22Rv1 (cell line): Measurements from ENCODE around the gene KRTAP10-5.
"Not testable (repeated sequence)": the region's sequence is repeated elsewhere in the genome, so short reads cannot be mapped to it uniquely, and the experiment has no call there.

Source experiments
- H3K27ac ChIP-seq: fragments of 450-650 bp; 2 replicates; pipeline ENCODE4 v1.5.1; 2017
- ZFX ChIP-seq: fragments of 450-650 bp; IDR thresholded peaks from 2 replicates; pipeline ENCODE4 v1.6.1; 2017; ENCODE audit warnings: antibody characterized with exemption, borderline replicate concordance
- TF ChIP-seq, protein P1 (sequence below): fragments of 450-650 bp; IDR thresholded peaks from 2 replicates; pipeline ENCODE4 v1.5.1; 2017; ENCODE audit warnings: mild to moderate bottlenecking

KRTAP10-5 gene, protein sequence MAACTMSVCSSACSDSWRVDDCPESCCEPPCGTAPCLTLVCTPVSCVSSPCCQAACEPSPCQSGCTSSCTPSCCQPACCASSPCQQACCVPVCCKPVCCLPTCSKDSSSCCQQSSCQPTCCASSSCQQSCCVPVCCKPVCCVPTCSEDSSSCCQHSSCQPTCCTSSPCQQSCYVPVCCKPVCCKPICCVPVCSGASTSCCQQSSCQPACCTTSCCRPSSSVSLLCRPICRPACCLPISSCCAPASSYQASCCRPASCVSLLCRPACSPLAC

DNA sequence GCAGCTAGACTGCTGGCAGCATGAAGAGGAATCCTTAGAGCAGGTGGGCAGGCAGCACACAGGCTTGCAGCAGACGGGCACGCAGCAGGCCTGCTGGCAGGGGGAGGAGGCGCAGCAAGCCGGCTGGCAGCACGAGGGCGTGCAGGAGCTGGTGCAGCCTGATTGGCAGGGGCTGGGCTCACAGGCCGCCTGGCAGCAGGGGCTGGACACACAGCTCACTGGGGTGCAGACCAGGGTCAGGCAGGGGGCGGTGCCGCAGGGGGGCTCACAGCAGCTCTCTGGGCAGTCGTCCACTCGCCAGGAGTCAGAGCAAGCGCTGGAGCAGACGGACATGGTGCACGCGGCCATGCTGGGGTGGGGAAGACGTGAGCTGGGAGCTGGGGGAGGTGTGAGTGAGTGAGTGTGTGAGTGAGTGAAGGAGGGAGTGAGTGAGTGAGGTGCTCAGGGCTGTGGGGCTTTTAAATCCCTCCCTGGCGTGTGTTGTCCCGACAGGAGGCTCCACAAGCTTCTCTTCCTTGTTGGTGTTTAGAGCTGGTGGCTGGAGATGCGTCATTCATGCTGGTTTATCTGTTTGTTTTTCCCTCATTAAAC, at the start of gene KRTAP10-5:
KRTAP10-5 (minus strand) TSS at position 374 of the 591 bp plus-strand sequence; CDS start at position 348, 26 bp downstream.
- peak within 1 kb of the TSS; percentile 47 for H3K27ac ChIP-seq
- TF ChIP-seq, protein P1, sequence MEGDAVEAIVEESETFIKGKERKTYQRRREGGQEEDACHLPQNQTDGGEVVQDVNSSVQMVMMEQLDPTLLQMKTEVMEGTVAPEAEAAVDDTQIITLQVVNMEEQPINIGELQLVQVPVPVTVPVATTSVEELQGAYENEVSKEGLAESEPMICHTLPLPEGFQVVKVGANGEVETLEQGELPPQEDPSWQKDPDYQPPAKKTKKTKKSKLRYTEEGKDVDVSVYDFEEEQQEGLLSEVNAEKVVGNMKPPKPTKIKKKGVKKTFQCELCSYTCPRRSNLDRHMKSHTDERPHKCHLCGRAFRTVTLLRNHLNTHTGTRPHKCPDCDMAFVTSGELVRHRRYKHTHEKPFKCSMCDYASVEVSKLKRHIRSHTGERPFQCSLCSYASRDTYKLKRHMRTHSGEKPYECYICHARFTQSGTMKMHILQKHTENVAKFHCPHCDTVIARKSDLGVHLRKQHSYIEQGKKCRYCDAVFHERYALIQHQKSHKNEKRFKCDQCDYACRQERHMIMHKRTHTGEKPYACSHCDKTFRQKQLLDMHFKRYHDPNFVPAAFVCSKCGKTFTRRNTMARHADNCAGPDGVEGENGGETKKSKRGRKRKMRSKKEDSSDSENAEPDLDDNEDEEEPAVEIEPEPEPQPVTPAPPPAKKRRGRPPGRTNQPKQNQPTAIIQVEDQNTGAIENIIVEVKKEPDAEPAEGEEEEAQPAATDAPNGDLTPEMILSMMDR = peak; percentile 41

DNA sequence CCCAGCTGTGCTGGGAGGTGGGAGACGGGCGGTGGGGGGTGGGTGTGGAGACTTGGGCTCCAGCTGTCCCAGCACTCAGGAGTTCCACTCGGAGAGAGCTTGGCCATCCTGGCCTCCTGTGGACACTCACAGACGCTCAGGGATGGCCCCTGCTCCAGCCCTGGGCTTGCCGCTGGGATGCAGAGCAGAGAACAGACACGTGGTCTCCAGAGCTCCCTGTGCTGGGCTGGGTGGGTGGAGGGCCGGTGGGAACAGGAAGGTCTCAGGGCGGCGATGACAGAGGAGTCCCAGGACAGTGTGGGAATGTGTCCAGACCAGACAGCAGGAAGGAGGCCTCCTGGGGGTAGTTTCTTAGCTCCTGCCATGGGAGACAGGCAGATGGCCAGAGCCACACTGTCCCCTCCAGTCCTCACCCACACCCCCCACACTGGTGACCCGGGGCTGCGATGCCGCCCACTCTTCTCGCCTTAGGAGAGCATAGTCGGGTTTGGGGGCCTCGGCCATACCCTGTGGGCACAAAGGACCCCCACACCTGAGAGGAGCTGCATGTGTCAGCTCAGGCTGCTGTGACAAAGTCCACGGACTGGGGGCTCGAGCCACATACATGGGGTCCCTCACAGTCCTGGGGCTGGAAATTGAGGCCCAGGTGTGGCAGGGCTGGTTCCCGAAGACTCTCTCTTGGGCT, 48.4 kb upstream of the KRTAP10-5 start:
- no peak for TF ChIP-seq ZFX
- H3K27ac ChIP-seq = no peak overlapping the region

DNA sequence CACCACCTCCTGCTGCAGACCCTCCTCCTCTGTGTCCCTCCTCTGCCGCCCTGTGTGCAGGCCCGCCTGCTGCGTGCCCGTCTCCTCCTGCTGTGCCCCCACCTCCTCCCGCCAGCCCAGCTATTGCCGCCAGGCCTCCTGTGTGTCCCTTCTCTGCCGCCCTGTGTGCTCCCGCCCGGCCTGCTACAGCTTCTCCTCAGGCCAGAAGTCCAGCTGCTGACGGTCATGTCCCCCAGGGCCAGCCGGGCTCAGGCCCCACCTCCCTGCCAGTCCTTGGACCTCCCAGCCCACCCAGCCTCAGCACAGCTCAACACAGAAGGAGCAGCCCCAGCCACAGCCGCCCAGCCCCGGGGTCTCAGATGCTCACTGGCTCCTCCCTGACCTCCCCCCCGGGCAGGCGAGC, 47.4 kb upstream of the KRTAP10-5 start:
- H3K27ac ChIP-seq = not testable (repeated sequence)

DNA sequence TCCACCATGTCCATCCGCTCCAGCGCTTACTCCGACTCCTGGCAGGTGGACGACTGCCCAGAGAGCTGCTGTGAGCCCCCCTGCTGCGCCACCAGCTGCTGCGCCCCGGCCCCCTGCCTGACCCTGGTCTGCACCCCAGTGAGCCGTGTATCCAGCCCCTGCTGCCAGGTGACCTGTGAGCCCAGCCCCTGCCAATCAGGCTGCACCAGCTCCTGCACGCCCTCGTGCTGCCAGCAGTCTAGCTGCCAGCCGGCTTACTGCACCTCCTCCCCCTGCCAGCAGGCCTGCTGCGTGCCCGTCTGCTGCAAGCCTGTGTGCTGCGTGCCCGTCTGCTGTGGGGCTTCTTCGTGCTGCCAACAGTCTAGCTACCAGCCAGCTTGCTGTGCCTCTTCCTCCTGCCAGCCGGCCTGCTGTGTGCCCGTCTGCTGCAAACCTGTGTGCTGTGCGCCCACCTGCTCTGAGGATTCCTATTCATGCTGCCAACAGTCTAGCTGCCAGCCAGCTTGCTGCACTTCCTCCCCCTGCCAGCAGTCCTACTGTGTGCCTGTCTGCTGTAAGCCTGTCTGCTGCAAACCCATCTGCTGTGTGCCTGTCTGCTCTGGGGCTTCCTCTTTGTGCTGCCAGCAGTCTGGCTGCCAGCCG, 46.9 kb upstream of the KRTAP10-5 start:
- H3K27ac ChIP-seq = not testable (repeated sequence)

DNA sequence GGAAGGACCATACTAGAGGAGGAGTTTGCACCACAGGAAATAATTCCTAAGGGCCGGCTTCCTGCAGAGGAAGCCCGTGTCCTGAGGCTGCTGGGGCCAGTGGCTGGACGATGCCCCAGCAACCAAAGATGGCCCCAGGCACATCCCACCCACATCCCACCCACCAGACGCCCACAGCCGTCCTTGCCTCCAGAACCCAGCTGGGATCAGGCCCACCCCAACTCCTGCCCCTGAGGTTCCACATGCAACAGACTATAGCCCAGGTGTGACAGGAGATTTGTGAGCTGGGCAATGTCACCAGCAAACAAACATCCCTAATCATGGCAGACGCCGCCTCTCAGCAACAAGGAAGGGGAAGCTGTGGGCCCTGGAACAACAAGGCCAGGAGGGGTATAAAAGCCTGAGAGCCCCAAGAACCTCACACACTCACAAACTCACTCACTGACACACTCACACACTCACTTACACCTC, 46.3 kb upstream of the KRTAP10-5 start, which contains the start of gene KRTAP10-9:
KRTAP10-9 (plus strand) TSS at position 421 of the 471 bp plus-strand sequence. CDS start 79 bp downstream, outside the sequence.
- TF ChIP-seq, protein P1 = no peak
- no peak for TF ChIP-seq ZFX
- no peak within 1 kb of the TSS for H3K27ac ChIP-seq

DNA sequence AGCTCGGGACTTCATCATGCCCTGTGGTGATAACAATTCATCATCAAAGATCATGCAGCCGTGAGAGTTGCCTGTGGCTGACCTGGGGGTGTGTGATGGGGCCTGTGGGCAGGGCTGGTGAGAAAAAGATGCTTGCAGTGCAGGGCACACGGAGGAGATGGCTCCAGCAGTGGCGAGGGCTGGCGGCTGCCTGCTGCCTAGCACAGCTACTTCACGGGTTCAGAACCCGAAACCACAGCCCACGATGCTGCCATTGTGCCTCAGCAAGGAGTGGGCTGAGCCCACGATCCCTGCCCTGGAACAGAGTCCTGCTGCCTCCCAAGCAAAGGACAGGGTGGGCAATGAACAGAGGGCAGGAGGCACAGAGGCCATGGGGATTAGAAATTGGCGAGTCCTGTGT, 45.9 kb upstream of the KRTAP10-5 start:
- TF ChIP-seq ZFX = no peak
- TF ChIP-seq, protein P1 = no peak
- no peak overlapping the region for H3K27ac ChIP-seq

DNA sequence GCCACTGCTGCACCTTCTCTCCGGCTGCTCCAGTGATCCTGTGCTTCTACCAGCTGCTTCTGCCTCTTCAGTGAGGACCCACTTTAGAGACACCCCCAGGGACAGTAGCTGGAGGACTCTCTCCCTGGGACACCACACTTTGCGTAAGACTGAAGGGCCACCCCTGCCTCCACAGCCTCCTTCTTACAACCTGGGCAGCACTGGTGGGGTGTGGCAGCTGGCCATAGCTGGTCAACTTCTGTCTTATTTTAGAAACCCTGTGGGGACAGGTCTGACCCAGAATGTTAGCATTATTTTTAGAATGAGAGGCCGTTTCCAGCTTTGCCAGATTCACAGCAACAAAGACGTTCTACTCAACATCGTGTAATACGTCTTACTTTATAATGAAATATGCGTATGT, 45.4 kb upstream of the KRTAP10-5 start:
- TF ChIP-seq, protein P1 = no peak
- TF ChIP-seq ZFX = no peak
- no peak overlapping the region for H3K27ac ChIP-seq

DNA sequence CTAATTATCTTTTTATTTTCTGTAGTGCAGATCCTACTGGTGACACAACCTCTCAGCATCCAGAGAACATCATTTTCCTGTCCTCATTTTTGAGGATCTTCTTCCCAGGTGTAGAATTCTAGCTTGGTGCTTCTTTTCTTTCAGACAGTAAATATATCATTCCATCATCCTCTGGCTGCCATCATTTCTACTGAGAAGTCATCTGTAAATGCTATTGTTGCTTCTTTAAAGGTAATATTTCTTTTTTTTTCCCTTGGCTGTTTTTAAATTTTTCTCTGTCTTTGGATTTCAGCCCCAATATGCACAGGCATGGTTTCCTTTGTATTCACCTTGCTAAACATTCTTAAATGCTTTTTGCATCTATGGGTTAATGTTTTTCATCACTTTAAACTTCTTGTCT, 43.2 kb upstream of the KRTAP10-5 start:
- TF ChIP-seq, protein P1 = no peak
- TF ChIP-seq ZFX = no peak
- H3K27ac ChIP-seq = no peak overlapping the region
